Progenitor cell of endocrine pancreas (in vitro differentiated cells): Measurements from ENCODE around the gene PTER. TPM values are rescaled to one million over a fixed set of nuclear protein-coding genes. Genes with fewer than 3 reads are reported as not detected.

Source experiments
- DNase-seq: peaks from one replicate; pipeline ENCODE4 v3.0.0; 2021; ENCODE audit warnings: low spot score; ENCODE audit not compliant: unreplicated experiment
- H3K27ac Mint-ChIP-seq: 2 replicates; pipeline ENCODE4 v1.8.0; 2021; ENCODE audit warnings: mild to moderate bottlenecking, moderate library complexity, mixed read lengths
- H3K27me3 Mint-ChIP-seq: 2 replicates; pipeline ENCODE4 v1.8.0; 2021; ENCODE audit warnings: mixed read lengths
- H3K36me3 Mint-ChIP-seq: 2 replicates; pipeline ENCODE4 v1.8.0; 2022; ENCODE audit warnings: mixed read lengths; ENCODE audit not compliant: insufficient read depth
- H3K4me1 Mint-ChIP-seq: 2 replicates; pipeline ENCODE4 v1.8.0; 2021; ENCODE audit warnings: low read depth, mixed read lengths
- H3K4me3 Mint-ChIP-seq: 2 replicates; pipeline ENCODE4 v1.8.0; 2021; ENCODE audit warnings: low read depth, mild to moderate bottlenecking, moderate library complexity, mixed read lengths
- H3K9me3 Mint-ChIP-seq: 2 replicates; pipeline ENCODE4 v1.8.0; 2021; ENCODE audit warnings: low read depth, mixed read lengths
- total RNA-seq: library from RNA; stranded (reverse); gene quantifications from 2 replicates; pipeline ENCODE4 v1.2.1, GENCODE V29; 2021
- TF ChIP-seq, protein P1 (sequence below): fragments of 200-600 bp; sonication (generic); IDR thresholded peaks from one replicate; pipeline ENCODE4 v1.5.0; 2021; ENCODE audit warnings: antibody characterized with exemption, mild to moderate bottlenecking; ENCODE audit not compliant: unreplicated experiment

PTER gene
- total RNA-seq, 1 donor from 2014 or later: 9.2 TPM

DNA sequence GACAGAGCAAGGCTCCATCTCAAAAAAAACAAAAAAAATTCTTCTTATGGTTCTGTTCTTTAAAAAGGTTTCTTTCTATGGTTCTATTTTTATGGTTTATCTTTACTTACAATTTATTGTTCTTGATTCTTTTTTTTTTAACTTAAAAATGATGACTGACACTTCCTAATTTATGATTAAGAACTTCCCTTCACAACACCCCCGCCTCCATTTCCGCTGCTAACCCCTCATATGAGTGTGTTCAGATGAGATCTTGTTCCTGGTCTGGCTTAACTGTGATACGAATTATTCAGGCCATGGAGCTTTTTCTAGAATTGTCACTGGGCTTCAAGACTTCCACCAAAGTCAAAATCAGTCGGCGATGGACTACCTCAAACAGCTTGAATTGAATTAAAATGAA is 33.9 kb downstream of the PTER start:
- Mint-ChIP-seq H3K4me1 (no peaks in the 10 kb centered on the region), H3K36me3 (peaks cover 2% of the 10 kb centered on the region), H3K27ac (no peak overlapping the region), H3K4me3 (no peak overlapping the region), H3K27me3 (no peaks in the 10 kb centered on the region), H3K9me3 (peaks cover 5% of the 10 kb centered on the region)
- no peak for DNase-seq
- TF ChIP-seq, protein P1, sequence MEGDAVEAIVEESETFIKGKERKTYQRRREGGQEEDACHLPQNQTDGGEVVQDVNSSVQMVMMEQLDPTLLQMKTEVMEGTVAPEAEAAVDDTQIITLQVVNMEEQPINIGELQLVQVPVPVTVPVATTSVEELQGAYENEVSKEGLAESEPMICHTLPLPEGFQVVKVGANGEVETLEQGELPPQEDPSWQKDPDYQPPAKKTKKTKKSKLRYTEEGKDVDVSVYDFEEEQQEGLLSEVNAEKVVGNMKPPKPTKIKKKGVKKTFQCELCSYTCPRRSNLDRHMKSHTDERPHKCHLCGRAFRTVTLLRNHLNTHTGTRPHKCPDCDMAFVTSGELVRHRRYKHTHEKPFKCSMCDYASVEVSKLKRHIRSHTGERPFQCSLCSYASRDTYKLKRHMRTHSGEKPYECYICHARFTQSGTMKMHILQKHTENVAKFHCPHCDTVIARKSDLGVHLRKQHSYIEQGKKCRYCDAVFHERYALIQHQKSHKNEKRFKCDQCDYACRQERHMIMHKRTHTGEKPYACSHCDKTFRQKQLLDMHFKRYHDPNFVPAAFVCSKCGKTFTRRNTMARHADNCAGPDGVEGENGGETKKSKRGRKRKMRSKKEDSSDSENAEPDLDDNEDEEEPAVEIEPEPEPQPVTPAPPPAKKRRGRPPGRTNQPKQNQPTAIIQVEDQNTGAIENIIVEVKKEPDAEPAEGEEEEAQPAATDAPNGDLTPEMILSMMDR: no peak

DNA sequence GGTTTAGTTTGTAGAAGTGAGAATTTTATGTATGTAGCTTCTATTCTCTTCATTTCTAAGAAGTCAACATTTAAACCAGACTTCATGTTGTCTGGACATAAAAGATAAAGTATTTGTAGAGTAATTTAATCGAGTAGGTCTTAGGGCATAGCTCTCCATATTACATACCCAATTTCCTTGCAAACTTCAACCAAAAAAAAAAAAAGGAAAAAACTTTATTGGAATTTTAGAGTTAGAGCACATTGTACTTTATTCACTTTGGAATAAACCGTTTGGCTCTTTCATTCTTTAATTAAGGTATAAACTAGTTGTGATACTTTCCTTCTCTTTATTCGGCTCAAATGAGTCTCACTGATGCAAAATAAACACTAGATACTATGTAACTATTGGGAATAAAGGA is 36.0 kb downstream of the PTER start:
- TF ChIP-seq, protein P1: no peak
- H3K4me1 Mint-ChIP-seq: no peaks in the 10 kb centered on the region

DNA sequence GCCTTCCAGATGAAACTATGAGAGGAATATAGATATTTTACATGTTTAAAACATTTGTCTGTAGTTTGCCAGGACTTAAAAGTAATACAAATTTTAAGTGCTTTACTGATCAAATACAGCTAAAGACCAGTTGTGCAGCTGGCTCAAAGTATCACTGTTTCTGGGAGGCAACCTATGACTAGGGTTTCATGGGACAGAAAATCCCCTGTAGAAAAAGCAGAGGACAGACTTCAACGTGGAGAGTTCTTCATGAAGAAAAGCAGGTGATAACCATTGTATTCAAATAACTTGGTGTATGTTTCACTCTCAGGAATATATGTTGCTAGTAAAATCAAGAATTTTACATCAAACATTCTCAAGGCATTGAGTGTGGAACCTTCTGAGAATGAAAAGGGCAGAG is 40.9 kb downstream of the PTER start:
- DNase-seq: no peak
- Mint-ChIP-seq H3K4me3 (no peak overlapping the region), H3K36me3 (no peaks in the 10 kb centered on the region), H3K9me3 (no peaks in the 10 kb centered on the region), H3K4me1 (no peaks in the 10 kb centered on the region), H3K27ac (no peak overlapping the region), H3K27me3 (no peaks in the 10 kb centered on the region)
- TF ChIP-seq, protein P1: no peak

More for the DNA sequence above, 36.0 kb downstream of the PTER start:
- Mint-ChIP-seq H3K36me3 (peaks cover 2% of the 10 kb centered on the region), H3K27ac (no peak overlapping the region), H3K4me3 (no peak overlapping the region), H3K27me3 (no peaks in the 10 kb centered on the region), H3K9me3 (peaks cover 3% of the 10 kb centered on the region)
- DNase-seq: no peak

DNA sequence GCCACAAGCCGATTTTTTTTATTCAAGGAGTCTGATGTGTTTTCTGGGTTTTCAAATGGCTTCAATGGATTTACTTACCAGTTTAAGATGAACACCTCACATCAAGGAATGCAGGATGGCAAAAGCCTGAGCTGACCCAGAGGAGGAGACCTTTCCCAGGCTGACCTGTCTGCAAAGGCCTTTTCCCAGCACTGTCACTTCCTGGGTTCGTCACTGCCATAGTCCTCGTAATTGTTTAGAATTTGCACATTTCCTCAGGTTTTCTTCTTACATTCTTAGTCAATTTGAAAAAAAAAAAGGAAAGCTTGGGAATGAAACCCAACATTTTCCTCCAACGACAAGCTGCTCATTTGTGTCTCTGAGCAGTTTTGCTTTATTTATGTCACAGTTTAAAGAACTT is 42.0 kb downstream of the PTER start:
- Mint-ChIP-seq H3K27ac (no peak overlapping the region), H3K4me3 (no peak overlapping the region), H3K4me1 (no peaks in the 10 kb centered on the region), H3K36me3 (peaks cover 1% of the 10 kb centered on the region), H3K9me3 (no peaks in the 10 kb centered on the region), H3K27me3 (no peaks in the 10 kb centered on the region)
- TF ChIP-seq, protein P1: no peak
- no peak for DNase-seq

DNA sequence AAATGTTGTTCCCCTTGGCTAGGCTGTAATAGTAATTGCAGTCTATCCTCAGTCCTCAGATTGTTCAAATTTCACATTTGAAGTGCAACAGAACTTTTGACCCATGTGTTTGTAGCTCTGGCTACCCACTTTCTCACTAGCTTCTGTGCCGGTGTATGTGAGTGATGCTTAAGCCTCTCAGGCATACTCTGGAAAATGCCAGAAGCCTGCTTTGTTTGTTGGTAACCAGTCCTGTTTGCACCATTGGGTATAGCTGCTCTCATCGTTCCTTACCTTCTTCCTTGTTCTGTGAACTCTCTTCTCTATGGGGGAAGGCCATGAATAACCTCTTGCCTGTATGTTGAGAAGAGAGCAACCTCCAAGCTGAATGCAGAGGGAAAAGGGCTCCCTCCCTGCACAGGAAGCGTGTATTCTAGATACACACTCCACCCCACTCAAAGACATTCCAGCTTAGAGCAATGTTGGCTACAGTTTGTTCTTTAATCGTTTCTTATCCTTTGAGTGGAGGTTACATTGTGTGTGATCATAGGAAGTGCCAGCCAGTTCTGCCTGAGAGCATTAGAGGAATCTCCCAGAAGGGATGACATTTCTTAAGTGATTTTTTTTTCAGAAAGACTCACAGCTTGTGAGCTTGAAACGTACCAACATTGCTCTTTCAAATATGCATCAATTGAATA is 44.4 kb downstream of the PTER start:
- Mint-ChIP-seq H3K4me3 (no peak overlapping the region), H3K4me1 (no peaks in the 10 kb centered on the region), H3K36me3 (peaks cover 1% of the 10 kb centered on the region), H3K9me3 (no peaks in the 10 kb centered on the region), H3K27me3 (no peaks in the 10 kb centered on the region), H3K27ac (no peak overlapping the region)
- no peak for DNase-seq
- TF ChIP-seq, protein P1: no peak
